ENCODE results near the gene SULT2A1. TPM values are rescaled to one million over a fixed set of nuclear protein-coding genes. Genes with fewer than 3 reads are reported as not detected.

SULT2A1 gene
- total RNA-seq, 4 donors from 2014 or later = not detected

- Histone ChIP-seq H3K36me3 (no peaks in the 10 kb centered on the region), H3K4me1 (no peaks in the 10 kb centered on the region), H3K27ac (no peak overlapping the region), H3K4me3 (no peak overlapping the region), H3K9me3 (no peaks in the 10 kb centered on the region), H3K27me3 (peaks cover 31% of the 10 kb centered on the region)
- TF ChIP-seq, protein P1, sequence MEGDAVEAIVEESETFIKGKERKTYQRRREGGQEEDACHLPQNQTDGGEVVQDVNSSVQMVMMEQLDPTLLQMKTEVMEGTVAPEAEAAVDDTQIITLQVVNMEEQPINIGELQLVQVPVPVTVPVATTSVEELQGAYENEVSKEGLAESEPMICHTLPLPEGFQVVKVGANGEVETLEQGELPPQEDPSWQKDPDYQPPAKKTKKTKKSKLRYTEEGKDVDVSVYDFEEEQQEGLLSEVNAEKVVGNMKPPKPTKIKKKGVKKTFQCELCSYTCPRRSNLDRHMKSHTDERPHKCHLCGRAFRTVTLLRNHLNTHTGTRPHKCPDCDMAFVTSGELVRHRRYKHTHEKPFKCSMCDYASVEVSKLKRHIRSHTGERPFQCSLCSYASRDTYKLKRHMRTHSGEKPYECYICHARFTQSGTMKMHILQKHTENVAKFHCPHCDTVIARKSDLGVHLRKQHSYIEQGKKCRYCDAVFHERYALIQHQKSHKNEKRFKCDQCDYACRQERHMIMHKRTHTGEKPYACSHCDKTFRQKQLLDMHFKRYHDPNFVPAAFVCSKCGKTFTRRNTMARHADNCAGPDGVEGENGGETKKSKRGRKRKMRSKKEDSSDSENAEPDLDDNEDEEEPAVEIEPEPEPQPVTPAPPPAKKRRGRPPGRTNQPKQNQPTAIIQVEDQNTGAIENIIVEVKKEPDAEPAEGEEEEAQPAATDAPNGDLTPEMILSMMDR (IDR thresholded peaks at IDR 0.05) = no peak
- TF ChIP-seq EP300 (IDR thresholded peaks at IDR 0.05) (no peak), POLR2AphosphoS5 (IDR thresholded peaks at IDR 0.05) (no peak), POLR2A (IDR thresholded peaks at IDR 0.05) (no peak)
- no CpG with 5 or more reads among the region's 8 CpGs for WGBS, 2 donors (ENCODE audit: low coverage in 1 of 2)
- ATAC-seq = no peak
Measured at GRCh38 chr19:47836038-47836437, 50.1 kb downstream of the SULT2A1 start.

DNA sequence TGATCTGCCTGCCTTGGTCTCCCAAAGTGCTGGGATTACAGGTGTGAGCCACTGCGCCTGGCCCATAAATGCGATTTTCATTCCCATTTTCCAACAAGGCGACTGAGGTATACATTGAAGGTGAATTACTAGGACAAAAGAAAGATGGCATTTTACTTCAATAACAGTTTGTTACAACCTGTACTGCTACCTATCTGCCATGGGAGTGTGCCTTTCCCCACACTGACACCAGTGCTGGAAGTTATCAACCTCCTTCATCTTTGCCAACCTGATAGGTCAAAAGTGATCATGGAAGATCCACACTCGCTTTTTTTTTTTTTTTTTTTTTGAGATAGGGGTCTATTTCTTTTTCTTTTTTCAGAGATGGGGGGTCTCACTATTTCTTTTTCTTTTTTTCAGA lies 53.4 kb downstream of the SULT2A1 start:
- WGBS, 2 donors (ENCODE audit: low coverage in 1 of 2) = 88% methylated on average over 4 of the region's 4 CpGs; no CpG with 5 or more reads in 1 of the 2 donors
- Histone ChIP-seq H3K27ac (no peak overlapping the region), H3K9me3 (no peaks in the 10 kb centered on the region), H3K4me1 (no peaks in the 10 kb centered on the region), H3K27me3 (peaks cover 36% of the 10 kb centered on the region), H3K36me3 (no peaks in the 10 kb centered on the region), H3K4me3 (no peak overlapping the region)
- ATAC-seq = no peak
- TF ChIP-seq, protein P1 (IDR thresholded peaks at IDR 0.05) = no peak
- no peak for TF ChIP-seq EP300 (IDR thresholded peaks at IDR 0.05)
- no peak for TF ChIP-seq POLR2AphosphoS5 (IDR thresholded peaks at IDR 0.05)
- TF ChIP-seq POLR2A (IDR thresholded peaks at IDR 0.05) = no peak

DNA sequence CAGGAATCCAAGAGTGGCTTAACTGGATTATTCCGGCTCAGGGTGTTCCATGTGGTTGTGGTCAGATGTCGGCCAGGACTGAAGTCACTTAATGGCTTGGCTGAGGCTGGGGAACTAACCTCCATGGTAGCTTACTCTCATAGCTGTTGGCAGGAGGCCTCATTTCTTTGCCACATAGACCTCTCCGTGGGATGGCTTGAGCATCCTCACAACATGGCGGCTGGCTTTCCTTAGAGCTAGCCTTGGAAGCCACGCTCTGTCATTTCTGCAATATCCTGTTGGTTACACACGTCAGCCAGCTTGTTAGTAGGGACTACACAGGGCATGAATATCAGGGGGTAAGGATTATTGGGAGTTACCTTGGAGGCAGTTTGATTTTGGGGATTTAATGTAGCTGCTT lies 59.3 kb downstream of the SULT2A1 start:
- no peak for ATAC-seq
- Histone ChIP-seq H3K9me3 (peaks cover 0 to 5% (median 0%) of the 10 kb centered on the region in 3 donors), H3K27ac (no peak overlapping the region), H3K27me3 (peaks cover 37% of the 10 kb centered on the region), H3K36me3 (no peaks in the 10 kb centered on the region), H3K4me1 (no peaks in the 10 kb centered on the region), H3K4me3 (no peak overlapping the region)
- 78 to 79% methylated on average over 2 of the region's 6 CpGs for WGBS, 2 donors (ENCODE audit: low coverage in 1 of 2)
- no peak for TF ChIP-seq POLR2A (IDR thresholded peaks at IDR 0.05)
- no peak for TF ChIP-seq EP300 (IDR thresholded peaks at IDR 0.05)
- TF ChIP-seq, protein P1 (IDR thresholded peaks at IDR 0.05) = no peak
- no peak for TF ChIP-seq POLR2AphosphoS5 (IDR thresholded peaks at IDR 0.05)

GRCh38 chr19:47824396-47824795 lies 61.7 kb downstream of the SULT2A1 start:
- no peak overlapping the region for H3K4me3 ChIP-seq
- no peaks in the 10 kb centered on the region for H3K36me3 ChIP-seq
- H3K9me3 ChIP-seq = peaks cover 0 to 5% (median 0%) of the 10 kb centered on the region in 3 donors
- H3K4me1 ChIP-seq = no peaks in the 10 kb centered on the region
- H3K27ac ChIP-seq = no peak overlapping the region
- ATAC-seq = no peak
- peaks cover 43% of the 10 kb centered on the region for H3K27me3 ChIP-seq
- no CpG with 5 or more reads among the region's 6 CpGs for WGBS, 2 donors (ENCODE audit: low coverage in 1 of 2)
- TF ChIP-seq, protein P1 (IDR thresholded peaks at IDR 0.05) = no peak
- TF ChIP-seq POLR2A (IDR thresholded peaks at IDR 0.05) (no peak), POLR2AphosphoS5 (IDR thresholded peaks at IDR 0.05) (no peak), EP300 (IDR thresholded peaks at IDR 0.05) (no peak)

DNA sequence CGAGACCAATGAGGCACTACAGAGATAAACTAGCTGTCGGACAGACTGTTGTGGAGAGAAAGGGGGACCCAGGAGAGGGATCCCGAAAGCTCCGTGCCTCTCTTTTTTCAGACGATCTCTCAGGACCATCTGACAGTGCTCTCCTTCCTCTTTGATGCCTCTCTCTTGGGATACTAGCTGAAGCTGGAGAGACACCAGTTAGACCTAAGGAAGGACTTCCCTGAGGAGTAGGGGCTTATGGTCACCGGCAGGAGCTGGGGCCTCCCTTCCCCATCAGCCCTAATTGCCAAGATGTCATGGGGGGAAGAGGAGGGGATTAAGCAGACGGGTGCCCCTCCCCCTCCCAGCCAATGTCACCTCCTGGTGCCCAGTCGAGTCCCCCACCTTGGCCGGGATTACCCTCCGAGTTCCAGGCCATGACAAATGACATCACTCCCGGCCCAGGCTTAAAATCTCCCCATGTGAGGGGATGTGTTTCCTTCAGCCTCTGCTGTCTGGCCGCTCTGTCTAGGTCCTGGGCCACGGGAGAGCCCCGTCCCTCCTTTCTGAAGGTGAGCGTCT lies 64.6 kb downstream of the SULT2A1 start, which contains the start of gene CRX:
Gene CRX, plus strand, starts transcription at position 478 of the 561 bp plus-strand sequence. CDS start 12,507 bp downstream, outside the sequence.
- no peak within 1 kb of the TSS for H3K27ac ChIP-seq
- H3K27me3 ChIP-seq = peaks cover 59% of the 10 kb centered on the region
- 42 to 65% methylated on average over 6 to 10 of the region's 15 CpGs for WGBS, 2 donors (ENCODE audit: low coverage in 1 of 2)
- TF ChIP-seq EP300 (IDR thresholded peaks at IDR 0.05) = no peak
- no peak for TF ChIP-seq POLR2AphosphoS5 (IDR thresholded peaks at IDR 0.05)
- no peak for TF ChIP-seq POLR2A (IDR thresholded peaks at IDR 0.05)
- TF ChIP-seq, protein P1 (IDR thresholded peaks at IDR 0.05) = no peak
- no peak for ATAC-seq
- H3K36me3 ChIP-seq = no peaks in the 10 kb centered on the region
- peaks cover 0 to under 1% (median 0%) of the 10 kb centered on the region in 3 donors for H3K9me3 ChIP-seq
- no peaks in the 10 kb centered on the region for H3K4me1 ChIP-seq
- H3K4me3 ChIP-seq = no peak within 1 kb of the TSS

Data from gastroesophageal sphincter (tissue), 4 donors.